ENCODE data around the gene ABLIM2.

Gene ABLIM2

GRCh38 chr4:8105306-8106100 lies 53.1 kb downstream of the ABLIM2 start:
- DNase-seq (ENCODE audit: low read depth in 2 of 3, low spot score in 1 of 3) = no peak

GRCh38 chr4:8104491-8105305 lies 53.9 kb downstream of the ABLIM2 start:
- no peak for DNase-seq (ENCODE audit: low read depth in 2 of 3, low spot score in 1 of 3)

- no peak for DNase-seq (ENCODE audit: low read depth in 2 of 3, low spot score in 1 of 3)
These were observed 54.9 kb downstream of the ABLIM2 start for GRCh38 chr4:8103421-8104390.

GRCh38 chr4:8102831-8103230 lies 55.8 kb downstream of the ABLIM2 start:
- no peak for DNase-seq (ENCODE audit: low read depth in 2 of 3, low spot score in 1 of 3)

- DNase-seq (ENCODE audit: low read depth in 2 of 3, low spot score in 1 of 3) = no peak
These were observed 56.6 kb downstream of the ABLIM2 start for GRCh38 chr4:8102076-8102355.

GRCh38 chr4:8101213-8102075 lies 57.2 kb downstream of the ABLIM2 start:
- DNase-seq (ENCODE audit: low read depth in 2 of 3, low spot score in 1 of 3) = no peak

- no peak for DNase-seq (ENCODE audit: low read depth in 2 of 3, low spot score in 1 of 3)
These were observed 58.6 kb downstream of the ABLIM2 start for GRCh38 chr4:8099981-8100464.

GRCh38 chr4:8098506-8098905 lies 60.1 kb downstream of the ABLIM2 start:
- DNase-seq (ENCODE audit: low read depth in 2 of 3, low spot score in 1 of 3) = no peak

- no peak for DNase-seq (ENCODE audit: low read depth in 2 of 3, low spot score in 1 of 3)
These were observed 60.8 kb downstream of the ABLIM2 start for GRCh38 chr4:8097721-8098345.

GRCh38 chr4:8097141-8097541 lies 61.5 kb downstream of the ABLIM2 start:
- no peak for DNase-seq (ENCODE audit: low read depth in 2 of 3, low spot score in 1 of 3)

GRCh38 chr4:8096690-8097061 lies 61.9 kb downstream of the ABLIM2 start:
- DNase-seq (ENCODE audit: low read depth in 2 of 3, low spot score in 1 of 3) = no peak

GRCh38 chr4:8095956-8096689 lies 62.5 kb downstream of the ABLIM2 start:
- DNase-seq (ENCODE audit: low read depth in 2 of 3, low spot score in 1 of 3) = no peak

GRCh38 chr4:8093587-8094274 lies 64.9 kb downstream of the ABLIM2 start:
- no peak for DNase-seq (ENCODE audit: low read depth in 2 of 3, low spot score in 1 of 3)

- DNase-seq (ENCODE audit: low read depth in 2 of 3, low spot score in 1 of 3) = no peak
These were observed 66.3 kb downstream of the ABLIM2 start for GRCh38 chr4:8092282-8092681.

GRCh38 chr4:8090744-8091301 lies 67.8 kb downstream of the ABLIM2 start:
- no peak for DNase-seq (ENCODE audit: low read depth in 2 of 3, low spot score in 1 of 3)

GRCh38 chr4:8090312-8090711 lies 68.3 kb downstream of the ABLIM2 start:
- no peak for DNase-seq (ENCODE audit: low read depth in 2 of 3, low spot score in 1 of 3)

- no peak for DNase-seq (ENCODE audit: low read depth in 2 of 3, low spot score in 1 of 3)
These were observed 68.8 kb downstream of the ABLIM2 start for GRCh38 chr4:8089862-8090261.

GRCh38 chr4:8088966-8089491 lies 69.6 kb downstream of the ABLIM2 start:
- DNase-seq (ENCODE audit: low read depth in 2 of 3, low spot score in 1 of 3) = no peak
